Hair follicle dermal papilla cell (primary cell): ENCODE data around the gene MAD2L1BP. TPM values are rescaled to one million over a fixed set of nuclear protein-coding genes. Genes with fewer than 3 reads are reported as not detected.

Experiments
- total RNA-seq: library from RNA; depleted of rRNA; stranded (reverse); fragments of >200 nt; gene quantifications from 2 replicates; pipeline ENCODE4 v1.2.3, GENCODE V29; 2012

The MAD2L1BP gene, protein sequence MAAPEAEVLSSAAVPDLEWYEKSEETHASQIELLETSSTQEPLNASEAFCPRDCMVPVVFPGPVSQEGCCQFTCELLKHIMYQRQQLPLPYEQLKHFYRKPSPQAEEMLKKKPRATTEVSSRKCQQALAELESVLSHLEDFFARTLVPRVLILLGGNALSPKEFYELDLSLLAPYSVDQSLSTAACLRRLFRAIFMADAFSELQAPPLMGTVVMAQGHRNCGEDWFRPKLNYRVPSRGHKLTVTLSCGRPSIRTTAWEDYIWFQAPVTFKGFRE
- total RNA-seq, result 20.6 and 26.9 TPM in 2 replicates

DNA sequence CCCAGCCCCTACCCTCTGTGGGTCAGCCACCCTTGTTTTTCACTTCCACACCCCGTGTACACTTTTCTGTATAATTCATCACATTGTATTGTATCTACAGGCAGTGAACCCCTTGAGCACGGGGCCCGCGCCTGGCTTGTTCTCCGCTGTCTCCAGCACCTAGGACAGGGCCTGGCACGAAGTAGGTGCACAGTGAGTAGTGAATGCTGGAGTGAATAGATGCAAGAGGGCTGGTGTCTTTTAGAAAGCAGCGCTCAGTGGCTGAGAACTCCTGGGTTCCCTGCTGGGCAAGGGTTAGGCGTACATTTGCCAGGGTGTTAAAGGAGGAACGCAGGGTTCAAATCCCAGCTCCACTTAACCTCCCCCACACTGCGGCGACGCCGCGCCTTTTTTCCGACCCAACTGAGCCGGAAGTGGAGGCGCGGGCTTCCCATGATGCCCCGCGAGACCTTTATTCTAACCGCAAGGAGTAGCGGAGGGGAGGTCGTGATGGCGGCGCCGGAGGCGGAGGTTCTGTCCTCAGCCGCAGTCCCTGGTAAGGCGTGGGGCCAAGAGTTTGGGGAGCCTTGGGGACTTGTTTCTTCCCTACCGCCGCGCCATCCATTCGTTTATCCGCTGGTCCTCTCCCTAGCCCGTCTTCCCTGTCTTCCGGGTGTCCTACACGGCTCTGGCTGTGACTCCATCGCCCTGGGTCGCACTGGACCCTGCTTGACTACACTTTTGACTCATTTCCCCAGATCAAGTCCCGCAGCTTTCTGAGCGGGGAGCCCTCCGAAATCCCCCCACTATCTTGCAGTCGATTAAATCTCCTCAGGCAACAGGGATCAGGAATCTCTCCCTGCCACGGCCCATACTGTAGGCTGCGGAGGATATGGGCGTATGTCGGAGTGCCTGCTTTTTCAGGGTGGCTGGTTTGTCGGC is at the start of gene MAD2L1BP:
Gene MAD2L1BP, plus strand, starts transcription at position 454 of the 921 bp plus-strand sequence. Its CDS starts 36 bp downstream, at position 490.

DNA sequence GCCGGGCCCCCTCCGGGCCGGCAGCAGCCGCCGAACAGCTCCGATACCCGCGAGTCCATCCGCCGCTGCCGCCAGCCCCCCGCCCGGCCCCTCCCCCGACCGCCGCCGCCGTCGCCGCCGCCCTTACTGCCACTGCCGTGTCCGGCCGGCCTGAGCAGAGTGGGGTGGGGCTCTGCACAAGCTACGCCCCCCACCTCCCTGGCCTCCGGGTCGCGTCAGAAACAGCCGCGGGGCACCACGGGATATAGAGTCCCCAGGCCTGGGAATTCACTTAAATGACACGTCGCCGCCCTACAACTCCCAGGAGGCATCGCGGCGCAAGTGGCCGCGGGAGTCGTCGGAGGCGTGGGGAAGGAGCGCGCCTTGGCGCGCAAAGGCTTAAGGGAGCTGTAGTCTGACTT is 6.5 kb upstream of the MAD2L1BP start, which contains the start of gene GTPBP2:
Gene GTPBP2, minus strand, starts transcription at position 161 of the 401 bp plus-strand sequence. Its CDS starts 102 bp downstream, at position 59.

DNA sequence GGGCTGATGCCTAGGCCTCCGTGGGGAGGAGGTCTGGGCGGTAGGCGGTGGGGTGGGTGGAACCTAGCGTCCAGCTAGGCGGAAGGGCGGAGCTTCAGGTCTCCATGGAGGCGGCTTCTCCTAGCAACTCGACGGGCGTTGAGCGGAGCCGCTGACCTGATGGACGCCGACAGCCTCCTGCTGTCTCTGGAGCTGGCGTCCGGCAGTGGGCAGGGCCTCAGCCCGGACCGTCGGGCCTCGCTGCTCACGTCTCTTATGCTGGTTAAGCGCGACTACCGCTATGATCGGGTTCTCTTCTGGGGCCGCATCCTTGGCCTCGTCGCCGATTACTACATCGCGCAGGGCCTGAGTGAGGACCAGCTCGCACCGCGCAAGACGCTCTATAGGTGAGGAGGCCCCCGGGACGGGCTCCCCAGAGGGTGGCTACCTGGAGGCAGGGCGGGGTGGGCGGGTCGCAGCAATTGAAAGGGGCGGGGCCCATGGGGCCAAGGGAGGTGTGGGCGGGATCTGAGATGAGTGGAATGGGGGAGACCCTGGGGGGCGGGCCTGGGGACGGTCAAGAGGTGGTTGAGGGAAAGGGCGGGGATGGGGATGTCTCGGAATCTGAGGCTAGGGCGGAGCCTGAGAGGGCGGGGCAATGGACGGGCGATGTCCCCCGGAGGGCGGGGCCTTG is 9.4 kb downstream of the MAD2L1BP start, which contains the start of gene RSPH9:
Gene RSPH9, plus strand, starts transcription at position 97 of the 673 bp plus-strand sequence. Its CDS starts 63 bp downstream, at position 160.

DNA sequence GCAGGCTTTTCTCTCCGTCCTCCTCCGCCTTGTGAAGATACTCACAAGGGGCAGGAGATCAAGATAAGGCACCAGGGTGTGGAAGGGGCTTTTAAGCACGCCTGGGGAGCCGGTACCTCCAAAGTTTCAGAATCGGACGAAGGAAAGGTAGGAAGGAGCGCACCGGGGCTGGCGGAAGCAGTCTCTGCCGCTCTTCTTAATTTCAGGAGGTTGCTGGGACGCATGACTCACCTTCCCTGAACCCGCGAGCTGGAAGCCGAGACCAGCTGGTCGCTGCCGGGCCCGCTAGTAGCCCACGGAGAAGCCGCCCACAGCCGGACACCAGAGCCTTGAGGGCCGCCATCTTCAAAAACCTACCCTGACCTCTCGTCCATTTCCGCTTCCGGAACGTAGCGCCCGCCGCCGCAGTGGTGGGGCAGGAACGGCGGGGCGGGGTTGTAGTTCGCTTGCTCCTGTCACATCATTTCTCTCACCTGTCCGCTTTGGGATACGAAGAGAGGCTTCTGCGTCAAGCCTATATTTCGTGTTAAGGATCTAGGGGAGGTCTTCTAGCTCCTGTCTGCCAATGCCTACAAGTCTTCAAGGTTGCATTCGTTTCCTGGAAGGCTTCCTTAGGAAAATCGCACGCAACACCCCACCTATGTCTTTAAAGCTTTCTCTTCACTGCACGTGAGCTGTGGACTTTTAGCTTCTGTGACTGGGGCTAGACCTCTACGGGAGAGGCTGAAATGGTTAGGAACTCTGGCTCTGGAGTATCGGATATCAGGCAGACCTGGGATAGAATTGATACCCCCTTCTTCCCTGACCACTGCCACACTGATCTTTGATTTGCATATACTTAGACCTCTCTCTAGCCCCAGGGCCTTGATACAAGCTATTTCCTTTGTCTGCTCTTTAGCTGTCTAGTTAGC is 52.1 kb downstream of the MAD2L1BP start, which contains the start of gene MRPS18A:
Gene MRPS18A, minus strand, starts transcription at position 355 of the 911 bp plus-strand sequence. Its CDS starts 12 bp downstream, at position 343.

Other genes with a start within 250 kb of the MAD2L1BP start
- 22.2 and 23.2 TPM in 2 replicates for gene ABCC10, start 208.3 kb upstream of the MAD2L1BP start, total RNA-seq
- gene DLK2, start 180.3 kb upstream of the MAD2L1BP start, total RNA-seq, result 0.16 TPM in 1 of 2 replicates, not detected in the other
- 18.8 and 20.0 TPM in 2 replicates for gene TJAP1, start 158.3 kb upstream of the MAD2L1BP start, total RNA-seq
- gene LRRC73, start 125.5 kb upstream of the MAD2L1BP start, total RNA-seq, result 0.16 and 0.61 TPM in 2 replicates
- 102 and 128 TPM in 2 replicates for gene YIPF3, start 118.9 kb upstream of the MAD2L1BP start, total RNA-seq
- gene POLR1C, start 118.8 kb upstream of the MAD2L1BP start, total RNA-seq, result 24.8 and 26.9 TPM in 2 replicates
- 24.8 and 39.3 TPM in 2 replicates for gene XPO5, start 59.8 kb upstream of the MAD2L1BP start, total RNA-seq
- 30.7 and 32.8 TPM in 2 replicates for gene POLH, start 59.7 kb upstream of the MAD2L1BP start, total RNA-seq
- gene GTPBP2, start 6.6 kb upstream of the MAD2L1BP start, total RNA-seq, result 55.0 and 66.4 TPM in 2 replicates
- 1.3 and 1.6 TPM in 2 replicates for gene RSPH9, start 9.2 kb downstream of the MAD2L1BP start, total RNA-seq
- gene MRPS18A, start 52.0 kb downstream of the MAD2L1BP start, total RNA-seq, result 30.2 and 35.0 TPM in 2 replicates
- 261 and 384 TPM in 2 replicates for gene VEGFA, start 134.4 kb downstream of the MAD2L1BP start, total RNA-seq